ENCODE measurements around the gene UBE3B.

Gene UBE3B

GRCh38 chr12:109449845-109450532 lies 27.4 kb upstream of the UBE3B start:
- in situ Hi-C loops (cut with MboI; ENCODE audit: low sequenced_read_pairs) = no loop called here

GRCh38 chr12:109450980-109451379 lies 26.5 kb upstream of the UBE3B start:
- in situ Hi-C loops (cut with MboI; ENCODE audit: low sequenced_read_pairs) = no loop called here

- in situ Hi-C loops (cut with MboI; ENCODE audit: low sequenced_read_pairs) = no loop called here
Measured at GRCh38 chr12:109451400-109451799, 26.0 kb upstream of the UBE3B start.

GRCh38 chr12:109452489-109452888 lies 24.9 kb upstream of the UBE3B start:
- in situ Hi-C loops (cut with MboI; ENCODE audit: low sequenced_read_pairs) = no loop called here

- in situ Hi-C loops (cut with MboI; ENCODE audit: low sequenced_read_pairs) = no loop called here
Measured at GRCh38 chr12:109455706-109456105, 21.7 kb upstream of the UBE3B start.

- in situ Hi-C loops (cut with MboI; ENCODE audit: low sequenced_read_pairs) = no loop called here
Measured at GRCh38 chr12:109458086-109458485, 19.3 kb upstream of the UBE3B start.

- in situ Hi-C loops (cut with MboI; ENCODE audit: low sequenced_read_pairs) = no loop called here
Measured at GRCh38 chr12:109458771-109459208, 18.6 kb upstream of the UBE3B start.

GRCh38 chr12:109459247-109459646 lies 18.2 kb upstream of the UBE3B start:
- in situ Hi-C loops (cut with MboI; ENCODE audit: low sequenced_read_pairs) = no loop called here

GRCh38 chr12:109460538-109460937 lies 16.9 kb upstream of the UBE3B start:
- in situ Hi-C loops (cut with MboI; ENCODE audit: low sequenced_read_pairs) = no loop called here

GRCh38 chr12:109461049-109461845 lies 16.2 kb upstream of the UBE3B start:
- in situ Hi-C loops (cut with MboI; ENCODE audit: low sequenced_read_pairs) = no loop called here

- in situ Hi-C loops (cut with MboI; ENCODE audit: low sequenced_read_pairs) = no loop called here
Measured at GRCh38 chr12:109461846-109462756, 15.3 kb upstream of the UBE3B start.

GRCh38 chr12:109462868-109463692 lies 14.4 kb upstream of the UBE3B start:
- in situ Hi-C loops (cut with MboI; ENCODE audit: low sequenced_read_pairs) = no loop called here

- in situ Hi-C loops (cut with MboI; ENCODE audit: low sequenced_read_pairs) = no loop called here
Measured at GRCh38 chr12:109463756-109464155, 13.7 kb upstream of the UBE3B start.

GRCh38 chr12:109464642-109465351 lies 12.6 kb upstream of the UBE3B start:
- in situ Hi-C loops (cut with MboI; ENCODE audit: low sequenced_read_pairs) = no loop called here

GRCh38 chr12:109466305-109466704 lies 11.1 kb upstream of the UBE3B start:
- in situ Hi-C loops (cut with MboI; ENCODE audit: low sequenced_read_pairs) = no loop called here

GRCh38 chr12:109466821-109467220 lies 10.6 kb upstream of the UBE3B start:
- in situ Hi-C loops (cut with MboI; ENCODE audit: low sequenced_read_pairs) = no loop called here

GRCh38 chr12:109467978-109468676 lies 9.3 kb upstream of the UBE3B start:
- in situ Hi-C loops (cut with MboI; ENCODE audit: low sequenced_read_pairs) = no loop called here

GRCh38 chr12:109469517-109469916 lies 7.9 kb upstream of the UBE3B start:
- in situ Hi-C loops (cut with MboI; ENCODE audit: low sequenced_read_pairs) = no loop called here

GRCh38 chr12:109473006-109473405 lies 4.4 kb upstream of the UBE3B start:
- in situ Hi-C loops (cut with MboI; ENCODE audit: low sequenced_read_pairs) = no loop called here
